Heart left ventricle (tissue), 13 donors: ENCODE measurements around the gene CCR1.

Source experiments
- CTCF ChIP-seq, 12 donors: fragments of 200-600 bp; sonication (generic) in 4 of 12; IDR thresholded peaks; one replicate each; pipeline versions ENCODE4 v1.5.0 to v1.8.0; 2018 to 2022; ENCODE audit warnings: antibody characterized with exemption in 12 of 12, mild to moderate bottlenecking in 5 of 12
- POLR2A ChIP-seq, 2 donors: fragments of 450-650 bp; IDR thresholded peaks; one replicate each; pipeline ENCODE4 v1.6.1; 2017; ENCODE audit warnings: antibody characterized with exemption in 2 of 2, mild to moderate bottlenecking in 2 of 2, moderate library complexity in 2 of 2
- donor health status: ischemic (EF 13 %, LVEDD 7.1; RV severe dilation, severe dysfunction).
- donor health status: DM: no; HTN: yes; CAD: no.
- donor health status: DM: no; HTN: no; CAD: no.
- donor health status: ischemic (EF 25% LVEDD 6.9; RV normal size, moderate dysfunction).
- donor health status: ischemic (EF 25% LVEDD 5.7; RV mildly dilated, moderate dysfunction).
- donor health status: ischemic (EF 35%, LVEDD 5.7; RV mildly dilated, moderate dysfunction).
- donor health status: nonischemic (EF 11% LVEDD 7.7; RV severe dilation, severe dysfunction).
- donor health status: DM: yes; HTN: yes; CAD: no.
- donor health status: PGD.
- donor health status: ischemic (EF 29% LVEDD 5.4; RV normal size, mild dysfunction).
- donor health status: nonischemic (EF 23%, LVEDD 6.1; RV moderate dilation, normal function).

- TF ChIP-seq CTCF (IDR thresholded peaks at IDR 0.05): no peak
- TF ChIP-seq POLR2A (IDR thresholded peaks at IDR 0.05): no peak
Observed at GRCh38 chr3:46203681-46204080, 4.4 kb downstream of the CCR1 start.
